ENCODE data around the gene SHC1.

GRCh38 chr1:154934358-154934948 is 36.1 kb downstream of the SHC1 start:
- TF ChIP-seq, protein P1, sequence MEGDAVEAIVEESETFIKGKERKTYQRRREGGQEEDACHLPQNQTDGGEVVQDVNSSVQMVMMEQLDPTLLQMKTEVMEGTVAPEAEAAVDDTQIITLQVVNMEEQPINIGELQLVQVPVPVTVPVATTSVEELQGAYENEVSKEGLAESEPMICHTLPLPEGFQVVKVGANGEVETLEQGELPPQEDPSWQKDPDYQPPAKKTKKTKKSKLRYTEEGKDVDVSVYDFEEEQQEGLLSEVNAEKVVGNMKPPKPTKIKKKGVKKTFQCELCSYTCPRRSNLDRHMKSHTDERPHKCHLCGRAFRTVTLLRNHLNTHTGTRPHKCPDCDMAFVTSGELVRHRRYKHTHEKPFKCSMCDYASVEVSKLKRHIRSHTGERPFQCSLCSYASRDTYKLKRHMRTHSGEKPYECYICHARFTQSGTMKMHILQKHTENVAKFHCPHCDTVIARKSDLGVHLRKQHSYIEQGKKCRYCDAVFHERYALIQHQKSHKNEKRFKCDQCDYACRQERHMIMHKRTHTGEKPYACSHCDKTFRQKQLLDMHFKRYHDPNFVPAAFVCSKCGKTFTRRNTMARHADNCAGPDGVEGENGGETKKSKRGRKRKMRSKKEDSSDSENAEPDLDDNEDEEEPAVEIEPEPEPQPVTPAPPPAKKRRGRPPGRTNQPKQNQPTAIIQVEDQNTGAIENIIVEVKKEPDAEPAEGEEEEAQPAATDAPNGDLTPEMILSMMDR (IDR thresholded peaks at IDR 0.05), result no peak
- TF ChIP-seq EZH2phosphoT487 (IDR thresholded peaks at IDR 0.05), result no peak
- no peak for TF ChIP-seq EZH2 (IDR thresholded peaks at IDR 0.05)

Data from neural progenitor cell (in vitro differentiated cells).